Measurements from ENCODE around the gene IFNK. TPM values are rescaled to one million over a fixed set of nuclear protein-coding genes. Genes with fewer than 3 reads are reported as not detected.

Gene IFNK
- total RNA-seq, 1 donor from 2014 or later = not detected

- DNase-seq (ENCODE audit: low read depth) (no peak), FAIRE-seq (no peak)
- no peak overlapping the region for H3K4me3 ChIP-seq (ENCODE audit: low read depth, low read length)
- TF ChIP-seq CTCF (IDR thresholded peaks at IDR 0.05; ENCODE audit: insufficient read depth, low read length, severe bottlenecking) = no peak
- H3K27me3 ChIP-seq (ENCODE audit: control insufficient read depth, insufficient read depth, low read length) = no peaks in the 10 kb centered on the region
- H3K36me3 ChIP-seq (ENCODE audit: control insufficient read depth, insufficient read depth, low read length) = no peaks in the 10 kb centered on the region
Measured at GRCh38 chr9:27530915-27531755, 7.0 kb downstream of the IFNK start.

- no peak for TF ChIP-seq CTCF (IDR thresholded peaks at IDR 0.05; ENCODE audit: insufficient read depth, low read length, severe bottlenecking)
- Histone ChIP-seq H3K36me3 (ENCODE audit: control insufficient read depth, insufficient read depth, low read length) (no peaks in the 10 kb centered on the region), H3K27me3 (ENCODE audit: control insufficient read depth, insufficient read depth, low read length) (no peaks in the 10 kb centered on the region), H3K4me3 (ENCODE audit: low read depth, low read length) (no peak overlapping the region)
- no peak for FAIRE-seq
- DNase-seq (ENCODE audit: low read depth) = no peak
Measured at GRCh38 chr9:27532046-27532445, 8.0 kb downstream of the IFNK start.

- FAIRE-seq (no peak), DNase-seq (ENCODE audit: low read depth) (no peak)
- Histone ChIP-seq H3K36me3 (ENCODE audit: control insufficient read depth, insufficient read depth, low read length) (no peaks in the 10 kb centered on the region), H3K4me3 (ENCODE audit: low read depth, low read length) (no peak overlapping the region), H3K27me3 (ENCODE audit: control insufficient read depth, insufficient read depth, low read length) (no peaks in the 10 kb centered on the region)
- TF ChIP-seq CTCF (IDR thresholded peaks at IDR 0.05; ENCODE audit: insufficient read depth, low read length, severe bottlenecking) = no peak
Measured at GRCh38 chr9:27533311-27533710, 9.2 kb downstream of the IFNK start.

GRCh38 chr9:27534131-27534530 is 10.0 kb downstream of the IFNK start:
- DNase-seq (ENCODE audit: low read depth) = no peak
- no peak for TF ChIP-seq CTCF (IDR thresholded peaks at IDR 0.05; ENCODE audit: insufficient read depth, low read length, severe bottlenecking)
- Histone ChIP-seq H3K27me3 (ENCODE audit: control insufficient read depth, insufficient read depth, low read length) (no peaks in the 10 kb centered on the region), H3K4me3 (ENCODE audit: low read depth, low read length) (no peak overlapping the region), H3K36me3 (ENCODE audit: control insufficient read depth, insufficient read depth, low read length) (no peaks in the 10 kb centered on the region)
- FAIRE-seq = no peak

- no peak for DNase-seq (ENCODE audit: low read depth)
- Histone ChIP-seq H3K36me3 (ENCODE audit: control insufficient read depth, insufficient read depth, low read length) (no peaks in the 10 kb centered on the region), H3K4me3 (ENCODE audit: low read depth, low read length) (no peak overlapping the region), H3K27me3 (ENCODE audit: control insufficient read depth, insufficient read depth, low read length) (no peaks in the 10 kb centered on the region)
- no peak for TF ChIP-seq CTCF (IDR thresholded peaks at IDR 0.05; ENCODE audit: insufficient read depth, low read length, severe bottlenecking)
- no peak for FAIRE-seq
Measured at GRCh38 chr9:27534658-27535209, 10.6 kb downstream of the IFNK start.
